ENCODE results near the gene CLDN24.

- TF ChIP-seq CTCF (IDR thresholded peaks at IDR 0.05): no peak
- no peak for TF ChIP-seq TP53 (CRISPR knock-in tag; IDR thresholded peaks at IDR 0.05)
- no peak for TF ChIP-seq EP300 (IDR thresholded peaks at IDR 0.05)
- TF ChIP-seq CBX2 (IDR thresholded peaks at IDR 0.05; ENCODE audit: borderline replicate concordance, low read depth): no peak
- no peak for TF ChIP-seq PBX3 (IDR thresholded peaks at IDR 0.05)
- no peak for TF ChIP-seq GATA3 (IDR thresholded peaks at IDR 0.05; ENCODE audit: borderline replicate concordance)
- TF ChIP-seq POLR2A (IDR thresholded peaks at IDR 0.05; ENCODE audit: low read length): no peak
- TF ChIP-seq REST (IDR thresholded peaks at IDR 0.05): no peak
- no peak for TF ChIP-seq JUNB (IDR thresholded peaks at IDR 0.05)
- TF ChIP-seq FOSL2 (IDR thresholded peaks at IDR 0.05): no peak
- TF ChIP-seq FOSL2 (CRISPR knock-in tag; IDR thresholded peaks at IDR 0.05): no peak
- TF ChIP-seq KDM1A (IDR thresholded peaks at IDR 0.05; ENCODE audit: low read depth): no peak
- TF ChIP-seq NPAS2 (CRISPR knock-in tag; IDR thresholded peaks at IDR 0.05; ENCODE audit: borderline replicate concordance): no peak
- TF ChIP-seq RAD21 (conservative IDR thresholded peaks at IDR 0.05 in 1 of 2, IDR thresholded peaks at IDR 0.05 in 1 of 2): no peak
Observed at GRCh38 chr4:183284258-183284785, 37.9 kb downstream of the CLDN24 start.
